H1 (cell line): ENCODE measurements around the gene NBAS. TPM values are rescaled to one million over a fixed set of nuclear protein-coding genes. Genes with fewer than 3 reads are reported as not detected.

Experiments used
- MAFK ChIP-seq: IDR thresholded peaks from 2 replicates; pipeline ENCODE4 v1.6.1; 2012; ENCODE audit warnings: low read depth, mild to moderate bottlenecking, improper control_type of control experiment, low read length
- RNF2 ChIP-seq: fragments of 200-900, 300-1000 bp; sonication (generic); IDR thresholded peaks from 2 replicates; pipeline ENCODE4 v1.7.1; 2016; ENCODE audit warnings: borderline replicate concordance, low read depth, mild to moderate bottlenecking, antibody characterized with exemption, low read length; ENCODE audit not compliant: poor library complexity, severe bottlenecking; ENCODE audit errors: missing control alignments
- SIX5 ChIP-seq: IDR thresholded peaks from 2 replicates; pipeline ENCODE4 v1.6.1; 2011; ENCODE audit warnings: mild to moderate bottlenecking, low read depth, low read length
- polyA plus RNA-seq, 7 experiments: library from polyadenylated mRNA; depleted of rRNA in 3 of 7; stranded (reverse) in 5 of 7; unstranded in 2 of 7; fragments of >200 nt in 5 of 7; fragments of 200-250 nt in 2 of 7; gene quantifications; 1 replicate in 5 of 7; 2 replicates in 1 of 7; 4 replicates in 1 of 7; pipeline versions ENCODE4 v1.2.1 to v1.2.3, GENCODE V29; 2011 to 2013; ENCODE audit warnings: missing spikeins in 2 of 7, mixed read lengths in 2 of 7
- total RNA-seq: library from RNA; stranded (reverse); fragmentation: NEBNext Ultra II Directional; extraction: Animal tissue kit (Norgen Biotek cat#: 25700); gene quantifications from 2 replicates; pipeline ENCODE4 v1.2.1, GENCODE V29; 2021

NBAS gene
- total and polyA plus RNA-seq, 2 of the 8 experiments (the other 6 are each of a cell fraction or from before 2014, with no cell fraction given): 19.6 to 34.8 TPM

DNA sequence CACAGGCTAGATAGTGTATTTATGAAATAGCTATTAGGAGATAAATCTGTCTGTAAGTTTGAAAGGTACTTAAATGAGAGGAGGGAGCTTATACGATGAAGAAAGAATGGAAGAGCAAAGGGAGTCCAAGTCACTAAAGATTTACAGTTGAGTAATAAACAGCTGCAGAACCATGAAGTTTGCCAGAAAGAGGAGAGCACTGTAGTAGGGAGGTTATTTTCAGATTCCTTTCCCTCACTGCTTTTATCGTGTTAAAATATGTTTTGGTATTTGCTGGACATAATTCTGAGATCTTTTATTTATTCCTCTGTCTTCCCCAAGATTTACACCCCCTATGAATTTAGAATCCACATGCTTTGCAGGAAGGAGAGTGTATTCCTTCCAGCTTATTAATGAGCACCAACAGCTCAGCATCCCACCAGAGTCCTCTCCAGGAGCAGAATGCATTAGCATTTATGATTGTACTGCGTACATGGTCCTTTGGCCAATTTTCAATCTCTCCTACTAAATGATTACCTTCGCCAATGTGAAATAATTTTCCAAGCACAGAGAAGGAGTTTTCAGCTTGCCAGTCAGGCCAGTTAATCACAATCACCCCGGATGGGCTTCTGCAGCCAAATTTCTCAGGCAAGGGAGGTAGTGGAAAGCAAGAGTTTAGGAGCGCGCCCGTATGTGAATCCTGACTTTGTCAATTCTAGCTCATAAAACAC is 297.0 kb downstream of the NBAS start (continued):
- TF ChIP-seq MAFK (no peak), RNF2 (no peak), SIX5 (no peak)
- TF ChIP-seq, all 59 proteins: peak for 0
